Coronary artery (tissue), 2 donors: ENCODE results near the gene BIRC7.

Experiments used
- DNase-seq: peaks from one replicate; pipeline ENCODE4 v3.0.0-alpha.2; 2017; ENCODE audit warnings: low spot score
- H3K27ac ChIP-seq, 2 donors: fragments of 200-600 bp; sonication (generic); one replicate each; pipeline ENCODE4 v1.5.1; 2016 to 2019
- H3K4me3 ChIP-seq: fragments of 200-600 bp; sonication (generic); 2 replicates; pipeline ENCODE4 v1.5.1; 2016; ENCODE audit warnings: mild to moderate bottlenecking, moderate library complexity
- CTCF ChIP-seq: fragments of 200-600 bp; sonication (generic); IDR thresholded peaks from one replicate; pipeline ENCODE4 v1.5.1; 2019; ENCODE audit warnings: antibody characterized with exemption

Gene BIRC7

DNA sequence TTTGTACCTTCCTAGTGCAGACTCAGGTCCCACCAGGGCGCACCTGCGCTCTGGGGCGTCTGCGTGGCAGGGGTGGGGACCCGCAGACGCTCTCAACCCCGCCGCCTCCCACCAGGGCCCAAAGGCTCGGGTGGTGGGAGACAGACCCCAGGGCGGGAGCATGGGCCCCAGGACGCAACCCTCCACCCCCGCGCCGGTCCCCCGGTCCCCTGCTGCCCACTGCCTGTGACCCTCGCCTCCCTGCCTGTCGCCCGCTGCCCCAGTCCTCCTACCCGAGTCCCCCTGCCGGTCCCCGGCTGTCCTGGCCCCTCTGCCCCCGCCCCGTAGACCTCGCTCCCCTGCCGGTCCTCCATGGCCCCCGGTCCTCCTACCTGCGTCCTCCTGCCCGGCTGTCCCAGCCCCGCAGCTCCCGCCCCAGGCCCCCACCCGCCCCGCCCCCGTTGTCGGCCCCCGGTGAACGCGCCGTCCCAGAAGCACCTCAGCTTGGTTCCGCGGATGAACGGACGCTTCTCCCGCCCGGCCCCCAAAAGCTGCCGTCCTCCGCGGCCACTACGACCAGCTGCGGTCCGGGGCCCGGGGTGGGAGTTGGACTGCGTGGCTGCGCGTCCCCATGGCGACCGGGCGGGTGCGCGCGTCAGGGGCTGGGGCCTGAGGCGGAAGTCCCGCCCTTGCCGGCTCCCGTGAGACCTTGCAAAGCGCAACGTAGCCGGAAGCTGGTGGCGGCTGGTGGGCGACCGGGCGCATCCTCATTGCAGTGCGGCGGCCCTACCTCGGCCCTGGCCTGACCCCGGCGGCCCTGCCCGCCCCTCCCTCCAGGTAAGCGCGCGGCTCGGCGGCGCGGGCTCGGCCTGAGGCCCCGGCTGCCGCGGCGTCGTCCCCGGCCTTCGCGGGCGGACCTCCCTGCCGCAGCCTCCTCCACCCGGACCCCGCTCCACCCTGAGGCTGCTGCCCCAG lies 36.7 kb downstream of the BIRC7 start, which contains the start of gene ARFGAP1:
Gene ARFGAP1 (plus strand): TSS at position 709 of the 954 bp plus-strand sequence. CDS start 2,768 bp downstream, outside the sequence.
- peak; percentile 88 for DNase-seq
- peak within 1 kb of the TSS; percentile 76 to 81 for H3K27ac ChIP-seq
- peak within 1 kb of the TSS; percentile 98 for H3K4me3 ChIP-seq
- TF ChIP-seq CTCF, result no peak

GRCh38 chr20:63273059-63273579 lies 37.4 kb downstream of the BIRC7 start:
- TF ChIP-seq CTCF, result no peak
- peak overlapping the region; percentile 76 to 81 for H3K27ac ChIP-seq
- DNase-seq, result no peak

DNA sequence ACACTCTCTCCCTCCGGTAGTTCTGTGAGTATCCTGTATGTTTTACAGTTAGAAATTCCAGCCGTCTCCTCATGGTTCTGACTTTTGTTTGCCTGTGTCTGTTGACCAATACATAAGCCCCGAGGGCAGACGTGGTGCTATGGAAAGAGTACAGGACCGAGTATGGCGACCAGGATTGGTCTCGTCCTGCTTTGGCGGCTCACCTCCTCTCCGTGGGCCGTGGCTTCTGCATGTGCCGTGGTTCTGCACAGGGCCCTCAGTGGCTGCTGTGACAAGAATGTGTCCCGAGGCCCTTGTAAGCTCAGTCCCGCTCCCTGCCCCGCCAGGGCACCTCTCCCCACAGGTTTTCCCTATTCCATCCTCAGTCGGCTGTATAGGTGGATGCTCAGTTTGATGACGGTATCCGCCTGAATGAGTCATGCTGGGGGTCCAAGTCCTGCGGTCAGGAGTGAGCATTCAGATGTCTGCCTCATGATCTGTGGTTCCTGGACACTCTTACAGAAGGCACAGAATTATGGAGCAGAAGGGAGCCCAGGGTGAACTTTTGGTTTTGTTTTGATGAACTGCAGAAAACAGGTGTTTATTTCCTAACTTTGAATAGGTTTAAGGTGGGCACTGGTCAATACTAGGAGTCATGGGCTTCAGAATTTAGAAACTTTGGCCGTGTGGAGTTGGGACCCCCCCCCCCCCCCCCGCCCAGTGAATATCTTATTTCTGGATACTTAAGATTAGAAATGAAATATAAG lies 38.1 kb downstream of the BIRC7 start:
- Histone ChIP-seq H3K27ac (no peak overlapping the region), H3K4me3 (peak overlapping the region; percentile 98)
- DNase-seq, result no peak
- no peak for TF ChIP-seq CTCF

More at GRCh38 chr20:63273059-63273579, 37.4 kb downstream of the BIRC7 start:
- H3K4me3 ChIP-seq, result peak overlapping the region; percentile 98

- no peak for TF ChIP-seq CTCF
- no peak for DNase-seq
- no peak overlapping the region for H3K27ac ChIP-seq
- H3K4me3 ChIP-seq, result peak overlapping the region; percentile 12
Measured at GRCh38 chr20:63274381-63275228, 38.9 kb downstream of the BIRC7 start.

DNA sequence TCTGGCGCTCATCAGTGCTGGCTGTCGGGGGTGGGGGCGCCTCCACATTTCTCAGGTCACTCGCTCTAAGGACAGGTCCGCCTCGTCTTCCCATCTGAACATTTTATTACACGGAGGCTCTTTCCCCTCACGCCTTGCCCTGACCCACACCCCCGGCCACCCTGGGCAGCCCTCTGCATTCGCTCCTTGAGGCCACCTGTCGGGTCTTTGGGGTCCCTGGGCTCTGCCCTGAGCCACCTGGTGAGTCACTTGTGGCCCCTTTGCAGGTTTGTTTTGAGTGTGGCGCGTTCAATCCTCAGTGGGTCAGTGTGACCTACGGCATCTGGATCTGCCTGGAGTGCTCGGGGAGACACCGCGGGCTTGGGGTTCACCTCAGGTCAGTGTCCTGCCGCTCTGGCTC lies 40.1 kb downstream of the BIRC7 start:
- DNase-seq, result no peak
- H3K4me3 ChIP-seq, result no peak overlapping the region
- no peak overlapping the region for H3K27ac ChIP-seq
- no peak for TF ChIP-seq CTCF

- Histone ChIP-seq H3K4me3 (no peak overlapping the region), H3K27ac (no peak overlapping the region)
- DNase-seq, result no peak
- no peak for TF ChIP-seq CTCF
Measured at GRCh38 chr20:63276956-63277355, 41.3 kb downstream of the BIRC7 start.
